ENCODE data around the gene UGDH. TPM values are rescaled to one million over a fixed set of nuclear protein-coding genes. Genes with fewer than 3 reads are reported as not detected.

Gene UGDH
- total RNA-seq, 1 experiment from 2014 or later: 53.4 TPM

GRCh38 chr4:39480251-39480650 lies 47.0 kb downstream of the UGDH start:
- H4K20me1 ChIP-seq (ENCODE audit: low read length): no peaks in the 10 kb centered on the region
- H3K4me1 ChIP-seq (ENCODE audit: insufficient read depth, low read length): no peaks in the 10 kb centered on the region
- DNase-seq (no peak), ATAC-seq (no peak)
- H3K4me2 ChIP-seq (ENCODE audit: low read length): no peak overlapping the region
- no peaks in the 10 kb centered on the region for H3K79me2 ChIP-seq (ENCODE audit: low read length)
- no peak overlapping the region for H3K4me3 ChIP-seq (ENCODE audit: low read length)
- H3K9me3 ChIP-seq (ENCODE audit: low read length): no peaks in the 10 kb centered on the region
- no peaks in the 10 kb centered on the region for H3K36me3 ChIP-seq (ENCODE audit: low read depth, low read length)
- TF ChIP-seq, protein P1, sequence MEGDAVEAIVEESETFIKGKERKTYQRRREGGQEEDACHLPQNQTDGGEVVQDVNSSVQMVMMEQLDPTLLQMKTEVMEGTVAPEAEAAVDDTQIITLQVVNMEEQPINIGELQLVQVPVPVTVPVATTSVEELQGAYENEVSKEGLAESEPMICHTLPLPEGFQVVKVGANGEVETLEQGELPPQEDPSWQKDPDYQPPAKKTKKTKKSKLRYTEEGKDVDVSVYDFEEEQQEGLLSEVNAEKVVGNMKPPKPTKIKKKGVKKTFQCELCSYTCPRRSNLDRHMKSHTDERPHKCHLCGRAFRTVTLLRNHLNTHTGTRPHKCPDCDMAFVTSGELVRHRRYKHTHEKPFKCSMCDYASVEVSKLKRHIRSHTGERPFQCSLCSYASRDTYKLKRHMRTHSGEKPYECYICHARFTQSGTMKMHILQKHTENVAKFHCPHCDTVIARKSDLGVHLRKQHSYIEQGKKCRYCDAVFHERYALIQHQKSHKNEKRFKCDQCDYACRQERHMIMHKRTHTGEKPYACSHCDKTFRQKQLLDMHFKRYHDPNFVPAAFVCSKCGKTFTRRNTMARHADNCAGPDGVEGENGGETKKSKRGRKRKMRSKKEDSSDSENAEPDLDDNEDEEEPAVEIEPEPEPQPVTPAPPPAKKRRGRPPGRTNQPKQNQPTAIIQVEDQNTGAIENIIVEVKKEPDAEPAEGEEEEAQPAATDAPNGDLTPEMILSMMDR (conservative IDR thresholded peaks at IDR 0.05; ENCODE audit: low read depth, low read length): no peak
- TF ChIP-seq EZH2 (IDR thresholded peaks at IDR 0.05; ENCODE audit: low read length, unreplicated experiment): no peak
- BruUV-seq (replicated peaks): no TSS peak
- no peak overlapping the region for H2AFZ ChIP-seq (ENCODE audit: low read length)
- H3K27ac ChIP-seq (ENCODE audit: low read length): no peak overlapping the region
- intact Hi-C loops (cut with micrococcal nuclease): no loop called here
- no peaks in the 10 kb centered on the region for H3F3A ChIP-seq (ENCODE audit: low read length, unreplicated experiment)
- H3K9me2 ChIP-seq (replicated peaks; ENCODE audit: low read length): no peaks in the 10 kb centered on the region
- ChIA-PET CTCF (no interaction called here), POLR2A (ENCODE audit: unreplicated experiment) (no interaction called here)
- H3K27me3 ChIP-seq (ENCODE audit: low read length): no peaks in the 10 kb centered on the region
- no peak overlapping the region for H3K9ac ChIP-seq (ENCODE audit: low read length)

DNA sequence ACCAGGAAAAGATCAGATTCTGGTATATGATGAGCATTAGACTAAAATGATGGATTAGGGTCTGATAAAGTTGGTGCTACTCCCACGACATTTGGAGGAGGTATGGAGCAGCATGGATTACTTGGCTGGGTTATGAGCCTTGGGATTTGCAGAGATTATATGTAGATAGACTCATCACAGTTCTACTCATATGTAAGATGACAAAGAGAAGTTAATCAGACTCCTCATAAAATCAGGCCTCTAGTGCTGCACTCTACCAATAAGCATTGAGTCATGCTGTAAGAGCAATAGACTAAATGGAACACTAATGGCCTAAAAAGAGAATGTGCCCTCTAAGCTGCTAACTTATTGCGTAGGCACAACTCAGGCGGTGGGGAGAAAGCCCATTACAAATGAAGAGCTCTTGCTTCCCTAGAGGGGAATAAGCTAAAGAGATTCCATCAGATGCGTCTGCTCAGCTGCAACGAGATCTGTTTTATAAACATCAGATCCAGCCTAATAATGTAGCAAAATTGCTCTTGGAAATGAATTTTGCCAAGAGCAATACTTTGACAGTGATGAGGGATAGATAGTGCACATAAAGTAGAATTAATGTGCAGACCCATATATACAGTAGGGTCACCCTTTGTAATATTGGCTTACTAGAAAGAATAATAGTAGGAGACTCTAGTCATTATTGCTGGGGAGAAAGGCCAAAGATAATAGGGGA lies 50.9 kb downstream of the UGDH start:
- no TSS peak for BruUV-seq (replicated peaks)
- Histone ChIP-seq H3K4me1 (ENCODE audit: insufficient read depth, low read length) (no peaks in the 10 kb centered on the region), H3F3A (ENCODE audit: low read length, unreplicated experiment) (no peaks in the 10 kb centered on the region), H3K27ac (ENCODE audit: low read length) (no peak overlapping the region), H3K9me2 (replicated peaks; ENCODE audit: low read length) (no peaks in the 10 kb centered on the region), H3K79me2 (ENCODE audit: low read length) (no peaks in the 10 kb centered on the region), H3K9ac (ENCODE audit: low read length) (no peak overlapping the region), H3K36me3 (ENCODE audit: low read depth, low read length) (no peaks in the 10 kb centered on the region), H3K4me2 (ENCODE audit: low read length) (no peak overlapping the region), H2AFZ (ENCODE audit: low read length) (no peak overlapping the region), H3K9me3 (ENCODE audit: low read length) (no peaks in the 10 kb centered on the region), H4K20me1 (ENCODE audit: low read length) (no peaks in the 10 kb centered on the region), H3K4me3 (ENCODE audit: low read length) (no peak overlapping the region), H3K27me3 (ENCODE audit: low read length) (no peaks in the 10 kb centered on the region)
- ChIA-PET POLR2A (ENCODE audit: unreplicated experiment) (no interaction called here), CTCF (no interaction called here)
- DNase-seq (no peak), ATAC-seq (peak; percentile 48; the same call in 1 of the 2 replicates)
- TF ChIP-seq EZH2phosphoT487 (IDR thresholded peaks at IDR 0.05; ENCODE audit: borderline replicate concordance, low read length) (no peak), EZH2 (IDR thresholded peaks at IDR 0.05; ENCODE audit: low read length, unreplicated experiment) (no peak)
- TF ChIP-seq, protein P1 (conservative IDR thresholded peaks at IDR 0.05; ENCODE audit: low read depth, low read length): no peak
- intact Hi-C loops (cut with micrococcal nuclease): no loop called here

GRCh38 chr4:39472396-39472795 lies 54.8 kb downstream of the UGDH start:
- H2AFZ ChIP-seq (ENCODE audit: low read length): no peak overlapping the region
- no peaks in the 10 kb centered on the region for H3K9me3 ChIP-seq (ENCODE audit: low read length)
- H3K4me3 ChIP-seq (ENCODE audit: low read length): no peak overlapping the region
- intact Hi-C loops (cut with micrococcal nuclease): no loop called here
- H3K4me2 ChIP-seq (ENCODE audit: low read length): no peak overlapping the region
- H3K4me1 ChIP-seq (ENCODE audit: insufficient read depth, low read length): no peaks in the 10 kb centered on the region; the same call in 1 of the 2 replicates
- H3K36me3 ChIP-seq (ENCODE audit: low read depth, low read length): no peaks in the 10 kb centered on the region
- no peak overlapping the region for H3K27ac ChIP-seq (ENCODE audit: low read length)
- no peaks in the 10 kb centered on the region for H4K20me1 ChIP-seq (ENCODE audit: low read length)
- no peaks in the 10 kb centered on the region for H3K9me2 ChIP-seq (replicated peaks; ENCODE audit: low read length)
- no peak for ATAC-seq
- no peaks in the 10 kb centered on the region for H3K79me2 ChIP-seq (ENCODE audit: low read length)
- no peaks in the 10 kb centered on the region for H3K27me3 ChIP-seq (ENCODE audit: low read length)
- DNase-seq: no peak
- H3K9ac ChIP-seq (ENCODE audit: low read length): no peak overlapping the region
- BruUV-seq (replicated peaks): no TSS peak
- POLR2A ChIA-PET (ENCODE audit: unreplicated experiment): no interaction called here
- CTCF ChIA-PET: no interaction called here
- H3F3A ChIP-seq (ENCODE audit: low read length, unreplicated experiment): no peaks in the 10 kb centered on the region
- TF ChIP-seq, protein P1 (conservative IDR thresholded peaks at IDR 0.05; ENCODE audit: low read depth, low read length): no peak
- TF ChIP-seq EZH2phosphoT487 (IDR thresholded peaks at IDR 0.05; ENCODE audit: borderline replicate concordance, low read length) (no peak), EZH2 (IDR thresholded peaks at IDR 0.05; ENCODE audit: low read length, unreplicated experiment) (no peak)

All from PC-3 (cell line).